ENCODE measurements around the gene CIAO3.
A peak's percentile ranks its signal among the peaks of the same experiment; 100 is the strongest.

The CIAO3 gene

GRCh38 chr16:687499-687898, 53.3 kb downstream of the CIAO3 start:
- no peak for DNase-seq

GRCh38 chr16:686459-687260, 54.1 kb downstream of the CIAO3 start:
- no peak for DNase-seq

- DNase-seq: no peak
Measured at GRCh38 chr16:685967-686366, 54.8 kb downstream of the CIAO3 start.

GRCh38 chr16:684961-685696, 55.7 kb downstream of the CIAO3 start:
- no peak for DNase-seq

- DNase-seq: peak; percentile 98
Measured at GRCh38 chr16:684071-684794, 56.6 kb downstream of the CIAO3 start, which contains the start of gene JMJD8. JMJD8 (minus strand) TSS chr16:684334; CDS start chr16:684319, 15 bp downstream.

- DNase-seq: no peak
Measured at GRCh38 chr16:683396-684070, 57.3 kb downstream of the CIAO3 start.

- no peak for DNase-seq
Measured at GRCh38 chr16:682493-683395, 58.1 kb downstream of the CIAO3 start.

GRCh38 chr16:681746-682427, 58.9 kb downstream of the CIAO3 start:
- DNase-seq: no peak

GRCh38 chr16:680967-681745, 59.6 kb downstream of the CIAO3 start:
- peak; percentile 29 for DNase-seq

GRCh38 chr16:680625-680945, 60.2 kb downstream of the CIAO3 start:
- DNase-seq: no peak

- peak; percentile 92 for DNase-seq
Measured at GRCh38 chr16:679814-680624, 60.8 kb downstream of the CIAO3 start, which contains the start of gene STUB1. STUB1 (plus strand) TSS chr16:680410; CDS start chr16:680526, 116 bp downstream.
